ENCODE measurements around the gene CHSY1. TPM values are rescaled to one million over a fixed set of nuclear protein-coding genes. Genes with fewer than 3 reads are reported as not detected.

Gene CHSY1
- total and polyA plus RNA-seq, 11 donors = 5.6 to 41.3 (median 11.1) TPM

- Histone ChIP-seq H3K4me3 (no peak overlapping the region), H3K27me3 (no peaks in the 10 kb centered on the region), H3K4me1 (peaks cover 0 to 23% (median 10%) of the 10 kb centered on the region in 12 donors), H3K9me3 (no peaks in the 10 kb centered on the region), H3K36me3 (no peaks in the 10 kb centered on the region), H3K27ac (no peak overlapping the region)
- ATAC-seq (peak in 3 of 4 donors; percentile 51 to 66 (median 61)), DNase-seq (peak in 3 of 5 donors; percentile 57 to 69 (median 68))
- WGBS, 4 donors = 25 to 41% (median 34%) methylated on average over 9 to 11 of the region's 11 CpGs
- TF ChIP-seq CTCF (IDR thresholded peaks at IDR 0.05) = peak; percentile 67 to 94 (median 88)
- no peak for TF ChIP-seq POLR2A (IDR thresholded peaks at IDR 0.05)
- intact Hi-C loops (cut with DNase I) = loop anchor here (1.0 to 10.0 kb wide), 12 partner anchors 94 to 634 kb away; partner anchors contain the start of gene LRRK1 (in 1 of the 10)
Observed at GRCh38 chr15:101258238-101259144, 6.6 kb upstream of the CHSY1 start.

DNA sequence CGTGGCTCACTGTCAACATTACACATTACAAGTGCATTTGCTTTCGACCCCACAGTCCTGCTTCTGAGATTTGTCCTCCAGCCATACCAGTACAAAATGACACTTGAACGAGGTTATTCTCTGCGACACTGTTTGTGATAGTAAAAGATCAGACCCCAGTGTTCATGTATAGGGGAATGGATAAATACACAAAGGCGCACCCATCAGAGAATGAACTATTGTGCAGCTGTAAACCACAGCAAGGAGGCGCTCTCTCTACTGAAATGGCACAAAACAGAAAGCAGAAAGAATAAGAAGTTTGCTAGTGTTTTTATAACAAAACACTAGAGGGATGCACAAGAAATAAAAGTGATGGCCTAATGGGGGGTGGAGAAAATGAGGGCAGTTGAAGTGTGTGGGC is 4.9 kb upstream of the CHSY1 start:
- no peaks in the 10 kb centered on the region for H3K36me3 ChIP-seq
- WGBS, 4 donors = 84 to 96% (median 88%) methylated on average over 6 of the region's 6 CpGs

DNA sequence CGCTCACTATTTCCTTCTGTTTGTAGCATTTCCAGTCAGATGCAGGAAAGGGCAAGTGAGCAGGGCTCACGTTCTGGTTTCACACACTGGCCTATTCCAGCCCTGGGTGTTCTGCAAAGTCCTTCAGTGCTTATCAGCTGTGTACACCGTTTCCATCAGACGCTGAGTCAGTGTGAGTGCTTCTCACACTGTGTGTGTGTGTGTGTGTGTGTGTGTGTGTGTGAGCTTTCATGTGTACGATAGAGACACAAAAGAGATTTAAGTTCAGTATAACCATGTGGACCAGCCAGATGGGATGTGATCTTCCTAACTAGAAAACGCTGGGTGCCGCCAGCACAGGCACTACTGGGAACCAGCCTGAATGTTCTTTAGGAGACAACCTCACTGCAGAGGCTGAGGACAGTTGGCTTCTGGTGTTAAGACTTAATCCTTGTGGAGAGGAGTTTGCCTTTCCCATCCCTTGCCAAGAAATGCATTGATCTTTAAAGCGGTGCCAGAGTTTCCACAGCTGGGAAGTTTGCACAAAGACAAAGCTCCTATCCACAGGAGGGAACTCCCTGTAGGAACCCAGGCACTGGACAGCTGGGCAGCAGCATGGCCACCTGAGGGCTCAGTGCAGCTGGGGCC is 3.9 kb upstream of the CHSY1 start:
- H3K4me3 ChIP-seq = no peak overlapping the region
- no peaks in the 10 kb centered on the region for H3K9me3 ChIP-seq
- intact Hi-C loops (cut with DNase I) = loop anchor here in 7 of 10 donors (1.0 to 10.0 kb wide), 6 partner anchors 91 to 631 kb away; partner anchors contain the start of gene LRRK1 (in 1 of the 7)
- no peaks in the 10 kb centered on the region for H3K36me3 ChIP-seq
- no peak for TF ChIP-seq CTCF (IDR thresholded peaks at IDR 0.05)
- no peak for TF ChIP-seq POLR2A (IDR thresholded peaks at IDR 0.05)
- no peaks in the 10 kb centered on the region for H3K27me3 ChIP-seq
- H3K27ac ChIP-seq = peak overlapping the region in 3 of 12 donors; percentile 13 to 57 (median 48)
- peak in 3 of 5 donors; percentile 43 to 63 (median 58) for DNase-seq
- peaks cover 0 to 30% (median 17%) of the 10 kb centered on the region in 12 donors for H3K4me1 ChIP-seq
- WGBS, 4 donors = 35 to 39% (median 36%) methylated on average over 6 to 8 of the region's 8 CpGs
- peak; percentile 57 to 73 (median 64) for ATAC-seq

More for the DNA sequence above, 4.9 kb upstream of the CHSY1 start:
- Histone ChIP-seq H3K4me1 (peaks cover 0 to 28% (median 17%) of the 10 kb centered on the region in 12 donors), H3K4me3 (no peak overlapping the region), H3K27me3 (no peaks in the 10 kb centered on the region), H3K9me3 (no peaks in the 10 kb centered on the region), H3K27ac (no peak overlapping the region)
- no peak for DNase-seq
- TF ChIP-seq POLR2A (IDR thresholded peaks at IDR 0.05) (no peak), CTCF (IDR thresholded peaks at IDR 0.05) (peak in 2 of 12 donors; percentile 9 to 13)
- intact Hi-C loops (cut with DNase I) = loop anchor here in 7 of 10 donors (1.0 to 10.0 kb wide), 6 partner anchors 92 to 632 kb away; partner anchors contain the start of gene LRRK1 (in 1 of the 7)
- no peak for ATAC-seq

DNA sequence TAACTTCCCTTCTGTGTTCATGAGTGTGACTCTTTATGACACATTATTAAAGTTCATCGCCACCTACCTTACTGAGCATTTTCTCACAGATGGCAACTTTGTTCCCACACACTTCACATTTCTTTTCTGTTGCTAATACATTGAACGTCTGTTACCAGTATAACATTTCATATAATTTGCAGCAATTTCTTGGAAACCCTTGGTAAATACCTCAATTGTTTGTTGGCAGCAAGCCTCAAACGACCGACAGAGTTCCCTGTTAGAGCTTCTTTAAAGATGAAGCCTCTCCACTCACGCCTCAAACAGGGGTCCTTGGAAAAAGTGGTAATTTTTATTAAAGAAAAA is 3.2 kb upstream of the CHSY1 start:
- H3K27me3 ChIP-seq = no peaks in the 10 kb centered on the region
- ATAC-seq = no peak
- intact Hi-C loops (cut with DNase I) = loop anchor here in 7 of 10 donors (5.0 to 10.0 kb wide), 5 partner anchors 90 to 630 kb away; partner anchors contain the start of gene LRRK1 (in 1 of the 7)
- peak overlapping the region in 2 of 12 donors; percentile 48 to 57 for H3K27ac ChIP-seq
- H3K4me1 ChIP-seq = peaks cover 0 to 37% (median 23%) of the 10 kb centered on the region in 12 donors
- TF ChIP-seq CTCF (IDR thresholded peaks at IDR 0.05) (no peak), POLR2A (IDR thresholded peaks at IDR 0.05) (no peak)
- 68 to 80% (median 74%) methylated on average over 5 of the region's 5 CpGs for WGBS, 4 donors
- no peak overlapping the region for H3K4me3 ChIP-seq
- H3K36me3 ChIP-seq = no peaks in the 10 kb centered on the region
- no peaks in the 10 kb centered on the region for H3K9me3 ChIP-seq
- no peak for DNase-seq

Data from heart left ventricle (tissue), 16 donors.